NCI-H2227 (cell line): ENCODE measurements around the gene FOXF2.

Source experiments
- DNase-seq: peaks from one replicate; lab custom pipeline; 2025; ENCODE audit not compliant: unreplicated experiment; lab: John Stamatoyannopoulos, UW

FOXF2 gene

GRCh38 chr6:1439349-1439748, 50.0 kb downstream of the FOXF2 start:
- no peak for DNase-seq

DNA sequence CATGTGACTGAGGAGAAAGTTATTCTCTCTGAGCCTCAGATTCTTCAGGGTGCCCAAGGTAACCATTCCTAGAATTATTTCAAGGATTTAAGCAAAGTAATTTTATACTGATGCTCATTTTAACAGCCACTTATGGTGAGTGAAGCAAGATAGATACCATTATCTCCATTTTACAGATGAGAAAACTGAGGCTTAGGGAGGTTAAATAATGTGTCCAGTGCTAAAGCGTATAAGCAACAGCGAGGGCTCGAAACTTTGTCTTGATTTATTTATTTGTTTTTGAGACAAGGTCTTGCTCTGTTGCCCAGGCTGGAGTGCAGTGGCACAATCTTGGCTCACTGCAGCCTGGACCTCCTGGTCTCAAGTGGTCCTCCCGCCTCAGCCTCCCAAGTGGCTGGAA, 53.6 kb downstream of the FOXF2 start:
- DNase-seq: no peak
